BLaER1 (cell line): ENCODE measurements around the gene PRCC.

Source experiments
- H3K27ac ChIP-seq: shearing (Covaris generic); formaldehyde crosslinking; 2 replicates; pipeline ENCODE4 v1.8.1; 2022
- H3K27me3 ChIP-seq: shearing (Covaris generic); formaldehyde crosslinking; 2 replicates; pipeline ENCODE4 v1.8.1; 2022
- H3K36me3 ChIP-seq: shearing (Covaris generic); formaldehyde crosslinking; 2 replicates; pipeline ENCODE4 v1.8.1; 2022
- H3K4me1 ChIP-seq: shearing (Covaris generic); formaldehyde crosslinking; 2 replicates; pipeline ENCODE4 v1.8.1; 2022
- H3K4me2 ChIP-seq: shearing (Covaris generic); formaldehyde crosslinking; 2 replicates; pipeline ENCODE4 v1.8.1; 2022
- H3K4me3 ChIP-seq: shearing (Covaris generic); formaldehyde crosslinking; 2 replicates; pipeline ENCODE4 v1.8.1; 2022
- H3K9ac ChIP-seq: shearing (Covaris generic); formaldehyde crosslinking; 2 replicates; pipeline ENCODE4 v1.8.1; 2022
- H3K9me3 ChIP-seq: shearing (Covaris generic); formaldehyde crosslinking; 2 replicates; pipeline ENCODE4 v1.8.1; 2022
- H4K20me1 ChIP-seq: shearing (Covaris generic); formaldehyde crosslinking; 2 replicates; pipeline ENCODE4 v1.8.1; 2022
- Cebpa-rat ChIP-seq: shearing (Covaris generic); IDR thresholded peaks from 2 replicates; pipeline ENCODE4 v1.8.1; 2022

Gene PRCC

GRCh38 chr1:156845953-156846545 lies 78.7 kb downstream of the PRCC start:
- Histone ChIP-seq H3K27ac (no peak overlapping the region), H3K36me3 (no peaks in the 10 kb centered on the region), H3K9ac (no peak overlapping the region), H3K4me2 (no peak overlapping the region), H4K20me1 (no peaks in the 10 kb centered on the region), H3K4me1 (peaks cover 20% of the 10 kb centered on the region), H3K9me3 (no peaks in the 10 kb centered on the region), H3K27me3 (0 out of 2 replicates have a peak, but pooled peaks cover 4% of the 10 kb centered on the region), H3K4me3 (no peak overlapping the region)
- no peak for TF ChIP-seq Cebpa-rat

GRCh38 chr1:156846643-156847042 lies 79.3 kb downstream of the PRCC start:
- Histone ChIP-seq H3K9me3 (no peaks in the 10 kb centered on the region), H4K20me1 (no peaks in the 10 kb centered on the region), H3K36me3 (no peaks in the 10 kb centered on the region), H3K4me1 (peaks cover 20% of the 10 kb centered on the region), H3K27ac (no peak overlapping the region), H3K4me2 (no peak overlapping the region), H3K9ac (no peak overlapping the region), H3K27me3 (0 out of 2 replicates have a peak, but pooled peaks cover 4% of the 10 kb centered on the region), H3K4me3 (no peak overlapping the region)
- no peak for TF ChIP-seq Cebpa-rat

GRCh38 chr1:156847591-156848460 lies 80.5 kb downstream of the PRCC start:
- H3K9ac ChIP-seq = no peak overlapping the region
- H3K4me2 ChIP-seq = peak overlapping the region; percentile 77

GRCh38 chr1:156848461-156849150 lies 81.3 kb downstream of the PRCC start:
- Histone ChIP-seq H3K9me3 (no peaks in the 10 kb centered on the region), H3K27ac (no peak overlapping the region), H3K4me1 (peaks cover 20% of the 10 kb centered on the region), H3K4me3 (no peak overlapping the region), H3K36me3 (no peaks in the 10 kb centered on the region), H3K4me2 (peak overlapping the region; percentile 77), H3K9ac (no peak overlapping the region), H3K27me3 (0 out of 2 replicates have a peak, but pooled peaks cover 4% of the 10 kb centered on the region), H4K20me1 (no peaks in the 10 kb centered on the region)
- no peak for TF ChIP-seq Cebpa-rat

More at GRCh38 chr1:156847591-156848460, 80.5 kb downstream of the PRCC start:
- H3K27ac ChIP-seq = no peak overlapping the region
- no peaks in the 10 kb centered on the region for H3K36me3 ChIP-seq
- H3K4me1 ChIP-seq = peaks cover 20% of the 10 kb centered on the region
- no peak for TF ChIP-seq Cebpa-rat
- no peak overlapping the region for H3K4me3 ChIP-seq
- H3K27me3 ChIP-seq = 0 out of 2 replicates have a peak, but pooled peaks cover 4% of the 10 kb centered on the region
- no peaks in the 10 kb centered on the region for H4K20me1 ChIP-seq
- H3K9me3 ChIP-seq = no peaks in the 10 kb centered on the region

- no peak overlapping the region for H3K9ac ChIP-seq
- no peaks in the 10 kb centered on the region for H3K36me3 ChIP-seq
- TF ChIP-seq Cebpa-rat = no peak
- H4K20me1 ChIP-seq = no peaks in the 10 kb centered on the region
- no peak overlapping the region for H3K27ac ChIP-seq
- H3K4me2 ChIP-seq = peak overlapping the region; percentile 77
- H3K4me3 ChIP-seq = no peak overlapping the region
- no peaks in the 10 kb centered on the region for H3K9me3 ChIP-seq
- H3K27me3 ChIP-seq = 0 out of 2 replicates have a peak, but pooled peaks cover 4% of the 10 kb centered on the region
- H3K4me1 ChIP-seq = peaks cover 20% of the 10 kb centered on the region
Measured at GRCh38 chr1:156849151-156849496, 81.8 kb downstream of the PRCC start.
